ENCODE data around the gene CCDC50.

DNA sequence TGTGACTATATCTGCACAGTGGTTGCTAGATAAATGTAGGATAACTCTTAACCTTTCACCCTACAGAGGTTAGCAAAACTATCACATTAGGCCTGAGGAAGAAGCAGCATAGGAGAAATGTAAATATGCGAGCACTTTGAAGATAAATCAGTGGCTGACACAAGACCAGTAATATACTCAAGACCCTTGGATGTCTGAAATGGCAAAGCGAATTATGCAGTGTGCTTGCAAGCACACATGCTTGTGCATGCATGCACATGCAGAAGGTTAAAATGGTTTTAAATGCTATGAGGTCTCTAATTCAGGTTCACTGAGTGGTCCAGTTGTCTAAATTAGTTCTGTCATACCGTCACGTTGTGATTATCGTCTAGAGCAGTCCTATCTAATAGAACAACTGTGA lies 14.7 kb downstream of the CCDC50 start:
- TF ChIP-seq, protein P1, sequence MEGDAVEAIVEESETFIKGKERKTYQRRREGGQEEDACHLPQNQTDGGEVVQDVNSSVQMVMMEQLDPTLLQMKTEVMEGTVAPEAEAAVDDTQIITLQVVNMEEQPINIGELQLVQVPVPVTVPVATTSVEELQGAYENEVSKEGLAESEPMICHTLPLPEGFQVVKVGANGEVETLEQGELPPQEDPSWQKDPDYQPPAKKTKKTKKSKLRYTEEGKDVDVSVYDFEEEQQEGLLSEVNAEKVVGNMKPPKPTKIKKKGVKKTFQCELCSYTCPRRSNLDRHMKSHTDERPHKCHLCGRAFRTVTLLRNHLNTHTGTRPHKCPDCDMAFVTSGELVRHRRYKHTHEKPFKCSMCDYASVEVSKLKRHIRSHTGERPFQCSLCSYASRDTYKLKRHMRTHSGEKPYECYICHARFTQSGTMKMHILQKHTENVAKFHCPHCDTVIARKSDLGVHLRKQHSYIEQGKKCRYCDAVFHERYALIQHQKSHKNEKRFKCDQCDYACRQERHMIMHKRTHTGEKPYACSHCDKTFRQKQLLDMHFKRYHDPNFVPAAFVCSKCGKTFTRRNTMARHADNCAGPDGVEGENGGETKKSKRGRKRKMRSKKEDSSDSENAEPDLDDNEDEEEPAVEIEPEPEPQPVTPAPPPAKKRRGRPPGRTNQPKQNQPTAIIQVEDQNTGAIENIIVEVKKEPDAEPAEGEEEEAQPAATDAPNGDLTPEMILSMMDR (IDR thresholded peaks at IDR 0.05), result no peak
- TF ChIP-seq POLR2AphosphoS5 (IDR thresholded peaks at IDR 0.05), result no peak
